HUES64 (cell line): ENCODE results near the gene PSIP1.

Experiments
- H3K27ac ChIP-seq: 2 replicates; pipeline ENCODE4 v1.7.0; 2013; ENCODE audit warnings: low read depth, low read length, inconsistent platforms
- H3K27me3 ChIP-seq: 2 replicates; pipeline ENCODE4 v1.6.1; 2013; ENCODE audit warnings: mild to moderate bottlenecking, low read length; ENCODE audit not compliant: insufficient read depth
- H3K36me3 ChIP-seq: 2 replicates; pipeline ENCODE4 v1.6.1; 2013; ENCODE audit warnings: mild to moderate bottlenecking, low read length; ENCODE audit not compliant: insufficient read depth
- H3K4me1 ChIP-seq: 2 replicates; pipeline ENCODE4 v1.6.1; 2013; ENCODE audit warnings: mild to moderate bottlenecking, low read length, moderate library complexity; ENCODE audit not compliant: insufficient read depth
- H3K4me3 ChIP-seq: 2 replicates; pipeline ENCODE4 v1.5.1; 2013; ENCODE audit warnings: mild to moderate bottlenecking, low read length, moderate library complexity
- H3K9ac ChIP-seq: 2 replicates; pipeline ENCODE4 v1.6.1; 2013; ENCODE audit warnings: mild to moderate bottlenecking, low read depth, low read length
- H3K9me3 ChIP-seq: 2 replicates; pipeline ENCODE4 v1.6.1; 2013; ENCODE audit warnings: low read depth, low read length; ENCODE audit not compliant: insufficient read depth
- WGBS: fragments of 150-250, 120-280 bp; methylation state at CpG from one replicate; pipeline ENCODE4 v1.1.7; 2013; ENCODE audit warnings: missing lambda C conversion rate; 5-methylcytosine and 5-hydroxymethylcytosine counted together

The PSIP1 gene

DNA sequence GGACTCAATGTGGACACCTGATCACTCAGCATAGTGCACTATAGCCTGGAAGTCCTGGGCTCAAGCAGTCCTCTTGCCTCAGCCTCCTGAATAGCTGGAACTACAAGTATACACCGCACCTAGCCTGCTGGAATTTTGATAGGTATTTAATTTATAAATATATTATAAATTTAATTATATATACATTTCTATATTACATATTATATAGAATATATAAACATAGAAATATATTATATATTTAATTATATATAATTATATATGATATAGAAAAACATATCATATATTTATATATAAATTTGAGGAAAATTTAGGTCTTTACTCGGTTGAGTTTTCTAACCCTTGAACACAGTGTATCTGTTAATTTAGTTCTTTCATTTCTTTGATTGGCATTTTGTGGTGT lies 15.2 kb upstream of the PSIP1 start:
- no peaks in the 10 kb centered on the region for H3K4me1 ChIP-seq
- no peak overlapping the region for H3K27ac ChIP-seq
- no peaks in the 10 kb centered on the region for H3K27me3 ChIP-seq
- H3K9me3 ChIP-seq: no peaks in the 10 kb centered on the region
- no peak overlapping the region for H3K9ac ChIP-seq
- no CpG with 5 or more reads among the region's 2 CpGs for WGBS
- H3K4me3 ChIP-seq: no peak overlapping the region
- H3K36me3 ChIP-seq: no peaks in the 10 kb centered on the region

DNA sequence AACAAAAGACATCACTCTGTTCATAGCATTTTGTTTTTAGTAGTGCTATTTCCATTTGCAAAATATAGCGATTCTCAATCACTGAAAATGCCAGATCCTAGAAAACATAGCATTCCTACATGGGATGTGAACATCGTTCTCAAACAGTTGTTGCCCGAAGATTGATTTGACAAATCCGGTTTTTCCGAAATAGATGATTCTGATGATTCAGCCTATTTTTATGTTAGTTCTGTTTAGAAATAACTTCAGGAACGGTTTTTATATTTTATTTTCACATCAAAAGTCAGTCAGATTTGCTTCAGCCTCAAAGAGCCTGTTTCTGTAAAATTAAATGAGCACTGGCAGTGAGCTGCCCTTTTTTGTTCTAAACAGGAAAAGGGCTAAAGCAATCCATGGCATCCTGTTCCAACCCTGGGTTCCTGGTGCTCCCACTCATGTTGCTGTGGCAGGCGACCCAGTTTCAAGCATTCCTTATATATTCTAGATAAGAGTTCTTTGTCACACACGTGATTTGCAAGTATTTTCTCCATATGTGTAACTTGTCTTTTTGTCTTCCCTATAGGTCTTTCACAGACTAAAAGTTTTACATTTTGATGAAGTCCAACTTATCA lies 14.2 kb upstream of the PSIP1 start:
- 90% methylated on average over 7 of the region's 8 CpGs for WGBS
- no peaks in the 10 kb centered on the region for H3K27me3 ChIP-seq
- H3K36me3 ChIP-seq: no peaks in the 10 kb centered on the region
- H3K9ac ChIP-seq: no peak overlapping the region
- no peaks in the 10 kb centered on the region for H3K9me3 ChIP-seq
- H3K27ac ChIP-seq: no peak overlapping the region
- no peaks in the 10 kb centered on the region for H3K4me1 ChIP-seq
- no peak overlapping the region for H3K4me3 ChIP-seq

DNA sequence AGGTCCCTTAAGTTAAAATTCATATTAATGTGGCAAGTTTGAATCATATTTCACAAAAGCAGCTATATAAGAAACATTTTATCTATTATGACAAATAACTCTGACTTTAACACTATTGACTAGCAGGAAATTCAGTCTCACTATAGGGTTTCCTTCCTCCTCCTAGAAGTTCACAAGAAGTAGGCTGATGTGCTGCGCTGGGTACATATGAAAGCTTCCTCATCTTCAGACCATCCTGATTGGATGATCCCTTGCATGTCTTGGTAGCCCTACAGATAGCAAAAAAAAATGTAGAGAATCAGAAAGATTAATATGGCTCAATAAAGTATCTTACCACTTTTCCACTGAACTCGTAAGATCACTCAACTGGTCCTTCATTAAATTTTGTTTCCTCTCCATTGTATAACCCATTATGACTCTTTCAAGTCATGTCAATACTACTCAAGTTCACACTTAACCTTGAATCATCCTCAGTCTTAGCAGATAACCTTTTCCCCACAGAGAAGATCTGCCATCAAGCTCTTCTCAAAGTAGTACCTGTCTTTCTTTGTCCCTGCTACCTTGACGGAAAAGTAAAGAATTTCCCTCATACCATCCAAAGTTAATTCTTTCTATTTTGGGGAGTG lies 11.5 kb upstream of the PSIP1 start:
- Histone ChIP-seq H3K4me1 (no peaks in the 10 kb centered on the region), H3K27me3 (no peaks in the 10 kb centered on the region), H3K27ac (no peak overlapping the region), H3K4me3 (no peak overlapping the region), H3K9ac (no peak overlapping the region), H3K9me3 (no peaks in the 10 kb centered on the region), H3K36me3 (no peaks in the 10 kb centered on the region)
- 93% methylated on average over 2 of the region's 3 CpGs for WGBS

DNA sequence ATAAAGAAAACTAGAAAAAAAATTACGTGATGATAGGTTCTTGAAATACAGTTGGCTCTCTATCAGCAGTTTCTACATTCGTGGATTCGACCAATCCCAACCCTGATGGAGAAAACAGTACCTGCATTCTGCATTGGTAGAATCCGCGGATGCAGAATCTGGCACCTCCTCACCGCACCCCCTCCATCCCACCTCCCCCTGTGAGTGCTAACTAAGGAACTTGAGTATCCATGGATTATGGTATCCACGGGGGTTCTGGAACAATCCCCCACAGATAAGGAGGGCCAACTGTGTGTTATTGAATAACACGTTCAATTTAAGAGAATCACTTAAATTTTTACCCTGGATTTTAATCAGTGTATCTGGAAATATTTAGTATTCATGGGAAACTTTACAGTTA lies 10.5 kb upstream of the PSIP1 start:
- 78% methylated on average over 7 of the region's 8 CpGs for WGBS
- H3K27ac ChIP-seq: no peak overlapping the region
- no peaks in the 10 kb centered on the region for H3K36me3 ChIP-seq
- H3K9me3 ChIP-seq: no peaks in the 10 kb centered on the region
- no peaks in the 10 kb centered on the region for H3K27me3 ChIP-seq
- no peak overlapping the region for H3K9ac ChIP-seq
- no peak overlapping the region for H3K4me3 ChIP-seq
- no peaks in the 10 kb centered on the region for H3K4me1 ChIP-seq

DNA sequence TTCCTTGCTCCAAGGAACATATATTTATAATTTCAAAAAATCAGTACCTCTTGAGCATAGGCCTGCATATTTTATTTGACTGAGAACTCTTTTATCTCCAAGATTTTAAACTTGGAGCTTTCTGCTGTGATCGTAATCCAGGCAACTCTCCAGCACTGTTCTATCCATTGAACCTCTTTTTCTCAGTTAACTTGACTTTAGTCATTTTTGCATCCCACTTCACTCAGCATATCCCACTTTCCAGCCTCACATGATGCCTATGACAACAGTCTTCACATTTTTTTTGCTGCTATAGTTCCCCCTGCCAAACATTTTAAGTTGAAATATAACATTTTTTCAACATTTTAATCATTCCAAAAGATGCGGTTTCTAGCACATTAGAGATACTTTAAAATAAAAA lies 9.1 kb upstream of the PSIP1 start:
- 92% methylated on average over 1 of the region's 2 CpGs for WGBS
- Histone ChIP-seq H3K36me3 (no peaks in the 10 kb centered on the region), H3K4me3 (no peak overlapping the region)

DNA sequence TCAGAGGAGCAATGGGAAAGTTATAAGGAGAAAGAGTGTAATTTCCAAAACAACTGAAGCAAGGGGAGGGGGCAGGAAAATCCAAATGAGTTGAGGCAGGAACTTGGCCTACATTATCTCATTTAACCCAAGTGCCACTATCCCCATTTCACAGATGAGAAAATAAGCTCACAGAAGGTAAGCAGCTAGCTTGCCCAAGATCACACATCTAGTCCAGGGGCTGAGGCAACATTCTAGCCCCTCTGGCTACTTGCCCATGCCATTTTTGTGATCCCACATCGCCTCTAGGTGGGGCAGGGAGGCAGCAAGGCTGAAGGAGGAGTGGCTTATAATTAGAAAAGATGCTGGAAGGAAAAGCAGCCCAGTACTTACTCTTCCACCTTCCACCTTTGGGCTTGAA lies 2.6 kb upstream of the PSIP1 start:
- peaks cover 34% of the 10 kb centered on the region for H3K4me1 ChIP-seq
- peak overlapping the region; percentile 61 for H3K9ac ChIP-seq
- no peaks in the 10 kb centered on the region for H3K27me3 ChIP-seq
- WGBS: 13% methylated on average over 1 of the region's 1 CpG
- H3K36me3 ChIP-seq: peaks cover 17% of the 10 kb centered on the region
- H3K4me3 ChIP-seq: peak overlapping the region; percentile 37
- peak overlapping the region; percentile 99 for H3K27ac ChIP-seq
- H3K9me3 ChIP-seq: no peaks in the 10 kb centered on the region

More for the DNA sequence above, 9.1 kb upstream of the PSIP1 start:
- Histone ChIP-seq H3K9ac (no peak overlapping the region), H3K4me1 (no peaks in the 10 kb centered on the region), H3K9me3 (no peaks in the 10 kb centered on the region), H3K27me3 (no peaks in the 10 kb centered on the region), H3K27ac (no peak overlapping the region)

DNA sequence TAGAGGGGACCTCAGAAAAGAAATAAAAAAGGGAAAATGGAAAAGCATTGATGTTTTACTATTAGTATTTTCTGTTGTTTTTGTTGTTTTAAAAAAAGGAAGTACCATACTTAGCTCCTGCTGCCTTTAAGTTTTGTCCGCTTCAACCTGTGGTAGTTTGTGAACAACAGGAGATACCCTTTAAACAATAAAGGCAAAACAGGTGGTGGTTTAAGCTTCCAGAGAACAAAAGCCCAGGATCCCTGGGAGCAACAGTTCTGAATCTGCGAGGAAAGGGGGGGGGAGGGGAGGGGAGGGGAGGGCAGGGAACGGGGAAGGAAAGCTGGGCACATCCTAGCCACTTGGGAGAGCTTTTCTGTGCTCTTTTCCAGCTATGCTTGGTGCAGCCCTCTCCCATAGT lies 2.1 kb upstream of the PSIP1 start:
- Histone ChIP-seq H3K9ac (peak overlapping the region; percentile 100), H3K4me1 (peaks cover 39% of the 10 kb centered on the region), H3K9me3 (no peaks in the 10 kb centered on the region), H3K27ac (peak overlapping the region; percentile 99), H3K36me3 (peaks cover 21% of the 10 kb centered on the region), H3K4me3 (peak overlapping the region; percentile 89), H3K27me3 (no peaks in the 10 kb centered on the region)
- 0% methylated on average over 3 of the region's 3 CpGs for WGBS

DNA sequence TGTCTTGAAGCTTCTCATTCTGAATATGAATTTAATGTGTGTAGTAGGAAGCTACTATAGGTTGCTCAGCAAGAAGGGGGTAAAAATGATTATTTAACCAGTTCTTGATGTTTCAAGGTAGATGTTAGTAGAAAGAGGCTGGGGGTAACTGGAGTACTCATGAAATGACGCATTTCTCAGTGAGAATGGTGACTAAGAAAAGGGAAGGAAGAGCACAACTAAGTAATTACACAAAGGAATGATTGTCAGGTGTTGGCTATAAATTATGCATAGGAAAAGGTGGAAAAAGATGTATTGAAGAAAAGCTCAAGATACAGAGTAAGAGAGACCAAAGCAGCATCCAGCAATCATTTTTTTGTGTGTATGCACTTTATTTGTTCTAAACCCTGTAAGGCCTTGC lies 1.4 kb upstream of the PSIP1 start:
- H3K27me3 ChIP-seq: no peaks in the 10 kb centered on the region
- WGBS: 40% methylated on average over 1 of the region's 1 CpG
- peaks cover 41% of the 10 kb centered on the region for H3K4me1 ChIP-seq
- H3K9ac ChIP-seq: peak overlapping the region; percentile 100
- H3K4me3 ChIP-seq: peak overlapping the region; percentile 89
- H3K27ac ChIP-seq: peak overlapping the region; percentile 99
- H3K9me3 ChIP-seq: no peaks in the 10 kb centered on the region
- peaks cover 28% of the 10 kb centered on the region for H3K36me3 ChIP-seq

DNA sequence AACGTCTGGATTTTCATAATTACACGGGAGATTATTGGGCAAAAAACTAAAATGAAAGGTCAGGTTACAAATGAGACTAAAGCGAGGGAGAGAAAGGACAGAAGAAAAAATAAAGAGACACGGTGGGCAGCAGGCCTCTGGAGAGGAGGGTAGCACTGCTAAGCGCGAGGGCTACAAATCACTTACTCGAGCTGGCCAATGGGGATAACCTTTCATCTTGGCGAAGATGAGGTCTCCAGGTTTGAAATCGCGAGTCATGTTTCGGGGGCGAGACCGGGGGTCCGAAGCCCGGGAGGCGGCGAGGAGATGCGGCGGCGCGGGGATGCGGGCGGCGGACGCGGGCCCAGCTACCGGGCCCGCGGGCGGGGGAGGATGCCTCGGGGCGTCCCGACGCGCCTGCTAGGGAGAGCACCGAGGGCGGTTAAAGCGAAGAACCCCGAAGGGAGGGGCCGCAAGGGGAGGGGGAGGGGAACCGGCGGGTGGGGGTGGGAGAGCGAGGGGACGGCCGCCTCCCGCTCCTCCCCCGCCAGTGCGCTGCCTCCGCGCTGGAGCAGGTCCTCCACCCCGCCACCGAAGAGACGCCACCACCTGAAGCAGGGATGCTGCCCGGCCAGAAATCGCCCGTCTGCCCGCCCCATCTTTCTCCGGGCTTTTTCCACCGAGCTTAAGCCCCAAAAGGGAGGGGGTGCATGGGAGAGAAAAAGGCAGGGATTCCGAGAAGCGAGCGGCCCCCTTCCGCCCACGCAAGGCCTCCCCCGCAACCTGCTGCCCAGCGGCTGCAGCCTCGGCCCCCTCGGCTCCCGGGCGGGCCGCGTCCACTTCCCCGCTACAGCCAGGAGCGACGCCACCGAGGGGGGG lies 610 bp downstream of the PSIP1 start:
- Histone ChIP-seq H3K36me3 (peaks cover 48% of the 10 kb centered on the region), H3K4me1 (peaks cover 41% of the 10 kb centered on the region), H3K9me3 (no peaks in the 10 kb centered on the region), H3K27ac (peak overlapping the region; percentile 99), H3K4me3 (peak overlapping the region; percentile 89), H3K27me3 (no peaks in the 10 kb centered on the region), H3K9ac (peak overlapping the region; percentile 100)
- WGBS: under 1% methylated on average over 75 of the region's 76 CpGs

DNA sequence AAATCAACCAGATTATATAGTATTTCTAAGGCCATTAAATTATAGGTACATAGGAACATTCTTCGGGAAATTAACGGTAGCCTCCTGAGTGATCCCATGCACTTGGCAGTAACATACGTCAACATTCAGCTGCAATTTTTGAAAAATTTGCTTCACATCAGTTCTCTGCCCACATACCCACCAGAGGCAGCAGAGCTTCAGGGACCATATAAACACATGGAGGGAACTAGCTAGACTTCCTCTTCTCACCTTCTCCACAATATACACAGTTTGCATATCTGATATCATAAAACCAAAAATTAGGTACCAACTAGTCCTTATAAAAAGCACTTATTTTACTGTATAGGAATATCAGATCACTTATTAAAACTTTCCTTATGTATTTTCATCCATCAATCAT lies 4.8 kb downstream of the PSIP1 start:
- Histone ChIP-seq H3K4me3 (no peak overlapping the region), H3K36me3 (peaks cover 87% of the 10 kb centered on the region), H3K27ac (no peak overlapping the region), H3K27me3 (no peaks in the 10 kb centered on the region), H3K9ac (no peak overlapping the region), H3K9me3 (no peaks in the 10 kb centered on the region), H3K4me1 (peaks cover 15% of the 10 kb centered on the region)
- WGBS: 96% methylated on average over 3 of the region's 3 CpGs

DNA sequence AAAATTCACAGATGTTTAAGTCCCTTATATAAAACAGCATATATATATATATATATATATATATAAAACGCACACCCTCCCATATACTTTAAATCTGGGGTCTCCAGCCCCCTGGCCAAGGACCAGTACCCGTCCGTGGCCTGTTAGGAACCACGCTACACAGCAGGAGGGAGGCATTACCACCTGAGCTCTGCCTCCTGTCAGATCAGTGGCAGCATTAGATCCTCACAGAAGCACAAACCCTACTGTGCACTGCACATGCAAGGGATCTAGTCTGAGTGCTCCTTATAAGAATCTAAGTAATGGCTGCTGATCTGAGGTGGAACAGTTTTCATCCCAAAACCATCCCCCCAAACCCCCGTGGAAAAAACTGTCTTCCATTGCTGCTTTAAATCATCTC lies 9.0 kb downstream of the PSIP1 start:
- Histone ChIP-seq H3K9me3 (no peaks in the 10 kb centered on the region), H3K36me3 (peaks cover 95% of the 10 kb centered on the region), H3K9ac (no peak overlapping the region), H3K27me3 (no peaks in the 10 kb centered on the region), H3K4me3 (no peak overlapping the region), H3K4me1 (no peaks in the 10 kb centered on the region), H3K27ac (no peak overlapping the region)
- 93% methylated on average over 5 of the region's 5 CpGs for WGBS
